PC-3 (cell line): ENCODE measurements around the gene PREX1. TPM values are rescaled to one million over a fixed set of nuclear protein-coding genes. Genes with fewer than 3 reads are reported as not detected.
A peak's percentile ranks its signal among the peaks of the same experiment; 100 is the strongest.

Experiments used
- ATAC-seq: fragments of 200-7000 bp; cut with Tn5 transposase; 2 replicates; pipeline ENCODE4 v1.9.1; 2020; ENCODE audit warnings: mild to moderate bottlenecking, moderate library complexity
- BruUV-seq: library from RNA; stranded (reverse); fragments of 400-500 nt; replicated peaks from 2 replicates; lab custom pipeline; 2021; lab: Mats Ljungman, UMichigan
- CTCF ChIA-PET: fragments of 300-600 bp; sonication (Branson Sonifier 250); formaldehyde crosslinking; loops from one replicate; lab custom pipeline; 2022; ENCODE audit warnings: antibody characterized with exemption; lab: Charles Lee
- POLR2A ChIA-PET: fragments of 300-600 bp; sonication (Branson Sonifier 250); formaldehyde crosslinking; loops from one replicate; lab custom pipeline; 2022; ENCODE audit warnings: antibody characterized with exemption; ENCODE audit not compliant: unreplicated experiment; lab: Charles Lee
- DNase-seq: peaks from one replicate; pipeline ENCODE4 v3.0.0-alpha.2; 2015
- H2AFZ ChIP-seq: fragments of 300-600 bp; sonication (generic); 2 replicates; pipeline ENCODE4 v1.6.0; 2016; ENCODE audit warnings: antibody characterized with exemption, low read length
- H3F3A ChIP-seq: fragments of 300-600 bp; sonication (generic); one replicate; pipeline ENCODE4 v1.6.0; 2017; ENCODE audit warnings: antibody characterized with exemption, low read length, control low read depth, mild to moderate bottlenecking; ENCODE audit not compliant: unreplicated experiment
- H3K27ac ChIP-seq: fragments of 300-600 bp; sonication (generic); 2 replicates; pipeline ENCODE4 v1.5.1; 2016; ENCODE audit warnings: mild to moderate bottlenecking, low read length
- H3K27me3 ChIP-seq: fragments of 300-600 bp; sonication (generic); 2 replicates; pipeline ENCODE4 v1.6.1; 2016; ENCODE audit warnings: low read length, mixed read lengths
- H3K36me3 ChIP-seq: fragments of 300-600 bp; sonication (generic); 2 replicates; pipeline ENCODE4 v1.6.1; 2016; ENCODE audit warnings: low read depth, mixed run types, low read length, mixed read lengths
- H3K4me1 ChIP-seq: fragments of 300-600 bp; sonication (generic); 2 replicates; pipeline ENCODE4 v1.5.1; 2016; ENCODE audit warnings: low read length; ENCODE audit not compliant: insufficient read depth
- H3K4me2 ChIP-seq: fragments of 300-600 bp; sonication (generic); 2 replicates; pipeline ENCODE4 v1.6.0; 2016; ENCODE audit warnings: low read length
- H3K4me3 ChIP-seq: fragments of 300-600 bp; sonication (generic); 2 replicates; pipeline ENCODE4 v1.5.1; 2016; ENCODE audit warnings: mild to moderate bottlenecking, low read length, mixed read lengths
- H3K79me2 ChIP-seq: fragments of 300-600 bp; sonication (generic); 2 replicates; pipeline ENCODE4 v1.6.1; 2017; ENCODE audit warnings: low read length, mixed read lengths
- H3K9ac ChIP-seq: fragments of 300-600 bp; sonication (generic); 2 replicates; pipeline ENCODE4 v1.6.0; 2016; ENCODE audit warnings: mild to moderate bottlenecking, low read length
- H3K9me2 ChIP-seq: fragments of 300-600 bp; sonication (generic); replicated peaks from 2 replicates; pipeline ENCODE4 v1.6.1; 2016; ENCODE audit warnings: mixed run types, low read length, mixed read lengths
- H3K9me3 ChIP-seq: fragments of 300-600 bp; sonication (generic); 2 replicates; pipeline ENCODE4 v1.6.1; 2016; ENCODE audit warnings: low read length, mixed read lengths
- H4K20me1 ChIP-seq: fragments of 300-600 bp; sonication (generic); 2 replicates; pipeline ENCODE4 v1.6.1; 2016; ENCODE audit warnings: low read length, mixed read lengths
- EZH2 ChIP-seq: fragments of 300-600 bp; sonication (generic); IDR thresholded peaks from one replicate; pipeline ENCODE4 v1.6.1; 2017; ENCODE audit warnings: antibody characterized with exemption, mild to moderate bottlenecking, low read length; ENCODE audit not compliant: unreplicated experiment
- EZH2phosphoT487 ChIP-seq: fragments of 300-600 bp; sonication (generic); IDR thresholded peaks from 2 replicates; pipeline ENCODE4 v1.6.1; 2018; ENCODE audit warnings: mild to moderate bottlenecking, antibody characterized with exemption, low read length, borderline replicate concordance
- intact Hi-C: fragments of 100-400 bp; cut with micrococcal nuclease; formaldehyde crosslinking; loops from 2 replicates; pipeline ENCODE4 v1.9.0; 2023
- total RNA-seq: library from RNA; depleted of rRNA; stranded (reverse); fragments of >200 nt; gene quantifications from 2 replicates; pipeline ENCODE4 v1.2.3, GENCODE V29; 2014
- TF ChIP-seq, protein P1 (sequence below): fragments of 300-600 bp; sonication (generic); conservative IDR thresholded peaks from 2 replicates; pipeline ENCODE4 v1.5.1; 2017; ENCODE audit warnings: antibody characterized with exemption, low read depth, mild to moderate bottlenecking, low read length

PREX1 gene
- total RNA-seq, 1 experiment from 2014 or later: 22.1 TPM

- no peak overlapping the region for H2AFZ ChIP-seq
- BruUV-seq: no TSS peak
- DNase-seq (no peak), ATAC-seq (no peak)
- H3F3A ChIP-seq: no peaks in the 10 kb centered on the region
- H3K4me2 ChIP-seq: no peak overlapping the region
- no peaks in the 10 kb centered on the region for H3K9me3 ChIP-seq
- POLR2A ChIA-PET: no interaction called here
- H3K9ac ChIP-seq: no peak overlapping the region
- H3K27me3 ChIP-seq: no peaks in the 10 kb centered on the region
- no peaks in the 10 kb centered on the region for H3K4me1 ChIP-seq
- TF ChIP-seq, protein P1, sequence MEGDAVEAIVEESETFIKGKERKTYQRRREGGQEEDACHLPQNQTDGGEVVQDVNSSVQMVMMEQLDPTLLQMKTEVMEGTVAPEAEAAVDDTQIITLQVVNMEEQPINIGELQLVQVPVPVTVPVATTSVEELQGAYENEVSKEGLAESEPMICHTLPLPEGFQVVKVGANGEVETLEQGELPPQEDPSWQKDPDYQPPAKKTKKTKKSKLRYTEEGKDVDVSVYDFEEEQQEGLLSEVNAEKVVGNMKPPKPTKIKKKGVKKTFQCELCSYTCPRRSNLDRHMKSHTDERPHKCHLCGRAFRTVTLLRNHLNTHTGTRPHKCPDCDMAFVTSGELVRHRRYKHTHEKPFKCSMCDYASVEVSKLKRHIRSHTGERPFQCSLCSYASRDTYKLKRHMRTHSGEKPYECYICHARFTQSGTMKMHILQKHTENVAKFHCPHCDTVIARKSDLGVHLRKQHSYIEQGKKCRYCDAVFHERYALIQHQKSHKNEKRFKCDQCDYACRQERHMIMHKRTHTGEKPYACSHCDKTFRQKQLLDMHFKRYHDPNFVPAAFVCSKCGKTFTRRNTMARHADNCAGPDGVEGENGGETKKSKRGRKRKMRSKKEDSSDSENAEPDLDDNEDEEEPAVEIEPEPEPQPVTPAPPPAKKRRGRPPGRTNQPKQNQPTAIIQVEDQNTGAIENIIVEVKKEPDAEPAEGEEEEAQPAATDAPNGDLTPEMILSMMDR: no peak
- TF ChIP-seq EZH2: no peak
- TF ChIP-seq EZH2phosphoT487: no peak
- H3K9me2 ChIP-seq: no peaks in the 10 kb centered on the region
- no peaks in the 10 kb centered on the region for H4K20me1 ChIP-seq
- no peaks in the 10 kb centered on the region for H3K79me2 ChIP-seq
- no peak overlapping the region for H3K27ac ChIP-seq
- intact Hi-C loops: no loop called here
- no peaks in the 10 kb centered on the region for H3K36me3 ChIP-seq
- CTCF ChIA-PET: no interaction called here
- no peak overlapping the region for H3K4me3 ChIP-seq
Measured at GRCh38 chr20:48736231-48736630, 91.6 kb downstream of the PREX1 start.

DNA sequence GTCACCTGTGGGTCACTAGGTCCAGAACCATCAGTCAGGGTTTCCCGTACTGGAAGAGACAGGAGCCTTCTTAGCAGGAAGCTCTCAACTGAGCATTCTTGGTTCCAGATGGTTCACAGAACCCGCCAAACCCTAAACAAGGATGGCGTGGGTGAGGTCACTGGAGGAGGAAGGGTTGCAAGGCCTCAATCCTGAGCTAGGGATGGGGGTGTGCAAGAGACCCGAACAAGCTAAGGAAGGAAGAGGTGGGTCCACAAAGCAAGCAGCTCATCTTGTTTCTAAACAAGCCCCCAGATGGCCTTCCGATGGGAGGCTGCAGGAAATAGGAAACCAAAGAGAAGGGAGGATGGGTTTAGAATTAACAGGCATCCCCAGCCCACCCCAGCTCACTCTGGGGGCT is 92.7 kb downstream of the PREX1 start:
- Histone ChIP-seq H2AFZ (no peak overlapping the region), H3K36me3 (no peaks in the 10 kb centered on the region), H3K79me2 (no peaks in the 10 kb centered on the region), H3K4me3 (no peak overlapping the region), H4K20me1 (no peaks in the 10 kb centered on the region), H3K9ac (no peak overlapping the region), H3K9me2 (no peaks in the 10 kb centered on the region), H3K9me3 (no peaks in the 10 kb centered on the region), H3K27me3 (no peaks in the 10 kb centered on the region), H3K27ac (no peak overlapping the region), H3F3A (no peaks in the 10 kb centered on the region), H3K4me1 (no peaks in the 10 kb centered on the region), H3K4me2 (no peak overlapping the region)
- TF ChIP-seq, protein P1: no peak
- TF ChIP-seq EZH2: no peak
- TF ChIP-seq EZH2phosphoT487: no peak
- BruUV-seq: no TSS peak
- POLR2A ChIA-PET: no interaction called here
- ATAC-seq (no peak), DNase-seq (no peak)
- intact Hi-C loops: no loop called here
- CTCF ChIA-PET: no interaction called here

DNA sequence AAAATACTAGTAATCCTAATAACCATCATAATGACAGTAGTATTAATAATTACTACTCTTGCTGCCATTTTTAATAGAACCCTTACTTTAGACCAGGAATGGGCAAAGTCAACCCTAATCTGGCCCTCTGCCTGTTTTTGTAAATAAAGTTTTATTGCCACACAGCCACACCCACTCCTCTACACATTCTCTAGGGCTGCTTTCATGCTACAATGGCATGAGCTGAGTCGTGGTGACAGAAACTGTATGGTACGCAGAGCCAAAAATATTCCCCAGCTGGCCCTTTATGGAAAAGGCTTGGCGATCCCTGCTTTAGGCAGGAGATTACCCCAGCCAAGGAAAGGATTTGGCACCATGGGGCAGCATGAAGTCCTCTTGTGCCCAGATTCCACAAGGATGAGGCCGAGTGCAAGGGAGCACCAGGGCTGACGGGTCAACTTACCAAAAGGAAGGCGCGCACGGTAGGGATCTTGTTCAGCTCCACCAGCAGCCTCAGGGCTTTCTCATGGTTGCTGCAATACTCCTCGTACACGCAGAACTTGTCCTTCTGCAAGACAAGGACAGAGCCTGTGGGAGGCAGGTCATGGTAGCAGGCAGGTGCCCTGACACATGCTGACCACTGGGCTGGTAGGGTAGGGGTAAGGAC is 93.6 kb downstream of the PREX1 start:
- no peaks in the 10 kb centered on the region for H3K79me2 ChIP-seq
- TF ChIP-seq EZH2phosphoT487: no peak
- no peaks in the 10 kb centered on the region for H3K9me3 ChIP-seq
- H3K4me3 ChIP-seq: no peak overlapping the region
- peak; percentile 51 for DNase-seq
- no peaks in the 10 kb centered on the region for H3K36me3 ChIP-seq
- no peaks in the 10 kb centered on the region for H4K20me1 ChIP-seq
- ATAC-seq: no peak
- H3K4me1 ChIP-seq: no peaks in the 10 kb centered on the region
- no peaks in the 10 kb centered on the region for H3K9me2 ChIP-seq
- CTCF ChIA-PET: no interaction called here
- H3K4me2 ChIP-seq: no peak overlapping the region
- no peaks in the 10 kb centered on the region for H3K27me3 ChIP-seq
- H3K27ac ChIP-seq: no peak overlapping the region
- intact Hi-C loops: no loop called here
- no peak overlapping the region for H3K9ac ChIP-seq
- BruUV-seq: no TSS peak
- POLR2A ChIA-PET: no interaction called here
- H3F3A ChIP-seq: no peaks in the 10 kb centered on the region
- no peak overlapping the region for H2AFZ ChIP-seq
